ENCODE measurements around the gene COX7B2.

The COX7B2 gene

DNA sequence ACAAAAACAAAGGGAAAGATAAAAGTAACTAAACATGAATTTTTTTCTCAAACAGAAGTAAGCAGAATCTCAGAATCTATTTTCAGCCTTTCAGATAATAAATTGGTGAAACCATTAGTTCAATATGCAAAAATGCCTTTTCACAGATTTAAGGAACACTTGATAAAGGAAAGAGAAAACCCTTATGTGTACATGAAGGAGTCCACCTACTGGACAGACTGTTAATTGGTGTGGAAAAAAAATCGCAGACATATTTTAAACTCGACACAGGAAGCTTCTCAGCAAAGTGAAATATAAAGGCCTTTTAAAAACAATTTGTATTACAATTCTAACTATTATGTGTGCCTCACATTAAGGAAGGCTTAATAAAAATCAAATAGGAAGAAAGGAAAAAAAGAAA lies 22.3 kb downstream of the COX7B2 start:
- no peak for DNase-seq

DNA sequence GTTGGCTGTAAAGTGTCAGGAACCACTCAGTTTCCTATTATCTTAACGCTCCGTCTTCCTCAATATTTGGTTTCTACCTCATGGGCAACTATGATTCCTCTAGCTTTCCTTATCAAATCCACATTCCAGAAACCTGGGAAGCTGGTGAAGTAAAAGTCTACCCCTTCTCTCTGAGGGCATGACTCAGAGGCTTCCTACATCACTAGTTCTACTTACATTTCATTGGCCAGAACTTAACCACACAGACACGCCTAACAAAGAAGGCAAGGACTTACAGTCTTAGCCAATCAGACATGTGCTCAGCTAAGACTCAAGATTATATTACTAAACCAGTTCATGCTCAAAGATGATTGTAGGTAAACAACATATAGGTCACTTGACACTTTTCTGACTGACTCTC lies 30.4 kb downstream of the COX7B2 start:
- DNase-seq, result no peak

DNA sequence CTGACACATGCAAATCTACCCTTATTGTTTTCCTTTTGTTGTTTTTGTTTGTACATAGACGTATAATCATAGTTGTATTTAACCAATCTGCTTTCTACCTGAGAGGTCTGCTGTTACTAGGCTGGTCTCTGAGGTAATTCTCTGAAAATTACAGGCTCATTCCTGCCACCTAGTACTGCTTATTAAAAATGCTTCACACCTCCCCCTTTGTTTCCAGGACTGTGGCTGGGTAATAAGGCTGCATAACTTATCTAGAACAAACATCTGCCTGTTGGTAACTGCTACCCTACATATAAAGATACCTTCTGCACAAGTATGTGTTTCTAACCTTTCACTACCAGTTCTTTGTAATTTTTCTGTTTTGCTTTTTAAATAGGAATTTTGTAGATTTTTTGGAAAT lies 34.2 kb downstream of the COX7B2 start:
- DNase-seq, result no peak

DNA sequence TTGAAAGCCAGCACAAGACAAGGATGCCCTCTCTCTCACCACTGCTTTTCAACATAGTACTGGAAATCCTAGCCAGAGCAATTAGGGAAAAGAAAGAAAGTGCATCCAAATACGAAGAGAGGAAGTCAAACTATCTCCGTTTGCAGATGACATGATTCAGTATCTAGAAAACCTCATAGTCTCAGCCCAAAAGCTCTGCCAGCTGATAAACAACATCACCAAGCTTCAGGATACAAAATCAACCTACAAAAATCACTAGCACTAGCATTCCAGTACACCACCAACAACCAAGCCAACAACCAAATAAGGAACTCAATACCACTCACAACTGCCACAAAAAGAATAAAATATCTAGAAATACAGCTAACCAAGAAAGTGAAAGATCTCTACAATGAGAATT lies 38.6 kb downstream of the COX7B2 start:
- DNase-seq, result no peak

DNA sequence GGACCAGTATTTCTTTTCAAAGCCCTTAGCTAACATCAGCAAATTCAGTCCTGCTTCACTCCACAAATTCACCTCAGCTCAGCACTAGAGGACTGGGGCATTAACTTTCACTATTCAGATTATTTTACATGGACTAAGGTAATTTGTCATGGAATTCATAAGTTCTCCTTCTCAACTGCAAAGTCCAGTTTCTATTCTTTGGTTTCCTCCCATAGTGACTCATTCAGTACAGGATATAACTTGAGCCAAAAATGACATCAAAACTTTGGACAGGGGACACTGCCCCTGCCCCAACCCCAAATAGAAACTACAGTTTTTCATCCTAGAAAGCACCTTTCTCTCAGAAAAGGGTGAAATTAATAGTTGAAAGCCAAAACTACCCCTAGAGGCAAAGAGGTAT lies 52.7 kb downstream of the COX7B2 start:
- DNase-seq, result no peak

DNA sequence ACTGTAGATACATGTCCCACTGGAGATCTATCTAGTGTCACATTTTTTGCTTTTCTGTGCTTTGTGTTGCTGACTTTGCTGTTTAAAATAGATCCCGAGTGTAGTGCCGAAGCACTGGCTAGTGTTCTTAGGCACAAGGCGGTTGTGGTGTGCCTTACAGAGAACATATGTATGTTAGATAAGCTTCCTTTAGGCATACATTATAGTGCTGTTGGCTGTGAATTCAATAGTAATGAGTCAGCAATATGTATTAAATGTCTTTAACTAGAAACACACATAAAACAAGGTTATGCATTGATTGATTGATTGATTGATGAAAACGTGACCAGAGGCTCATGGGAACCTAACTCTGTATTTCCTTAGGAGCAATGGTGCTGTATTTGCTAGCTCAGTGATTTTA lies 56.2 kb downstream of the COX7B2 start:
- DNase-seq, result no peak

DNA sequence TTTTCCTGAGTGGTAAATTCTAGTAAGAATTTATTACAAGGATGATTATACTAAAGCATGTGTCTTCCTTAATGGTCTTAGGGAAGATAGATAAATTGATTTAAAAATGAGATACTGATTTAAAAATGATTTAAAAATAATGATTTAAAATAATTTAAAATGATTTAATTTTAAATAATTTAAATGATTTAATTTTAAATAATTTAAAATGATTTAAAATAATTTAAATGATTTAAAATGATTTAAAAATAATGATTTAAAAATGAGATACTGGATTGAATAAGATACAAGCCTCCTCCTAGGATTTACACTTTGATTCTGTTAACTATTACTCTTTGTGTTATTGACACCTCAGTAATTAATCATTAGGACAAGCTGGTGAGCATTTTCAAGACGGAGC lies 59.0 kb downstream of the COX7B2 start:
- no peak for DNase-seq

DNA sequence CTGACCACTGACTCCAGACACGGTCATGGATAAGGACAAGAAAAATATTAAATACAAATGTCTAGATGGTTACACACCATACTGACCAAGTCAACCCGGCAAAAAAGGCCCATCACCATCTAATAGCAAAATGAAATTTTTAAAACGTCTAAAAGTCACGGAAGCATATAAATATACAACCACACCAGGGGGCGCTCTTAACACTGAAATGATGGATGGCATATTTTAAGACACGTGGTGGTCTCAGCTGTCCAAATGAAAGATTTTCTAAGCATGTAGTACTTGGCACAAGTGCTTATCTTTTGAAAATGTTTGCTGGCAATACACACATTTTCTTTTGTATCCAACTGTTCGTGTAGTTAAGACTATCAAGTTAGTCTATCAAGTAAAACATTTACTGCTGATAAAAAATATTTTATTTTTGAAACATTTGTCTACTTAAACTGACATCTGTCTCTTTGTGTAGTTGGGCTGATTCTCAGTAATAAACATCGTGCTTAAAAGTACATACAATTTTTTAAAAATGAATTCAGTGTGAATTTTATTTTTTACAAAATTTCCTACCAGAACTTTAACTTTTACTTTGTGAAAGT lies 64.6 kb downstream of the COX7B2 start:
- DNase-seq, result peak; percentile 51

DNA sequence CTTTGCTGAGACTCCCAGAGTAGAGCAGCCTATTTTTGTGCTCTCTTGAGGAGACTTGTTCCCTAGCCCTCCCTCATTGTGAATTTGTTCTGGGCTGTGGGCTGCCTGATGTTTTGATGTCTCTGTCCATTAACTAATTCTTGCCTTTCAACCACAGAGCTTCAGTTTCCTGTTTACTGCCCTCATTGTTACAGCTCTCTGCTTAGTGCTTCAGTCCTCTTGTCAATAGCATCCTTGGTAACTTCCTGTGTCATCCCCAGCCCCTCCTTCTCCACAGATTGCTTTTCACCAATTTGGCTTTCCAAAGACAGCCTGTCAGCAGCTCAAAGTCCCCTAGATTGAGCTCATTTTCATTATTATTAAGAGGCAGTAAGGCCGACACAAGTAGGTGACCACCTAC lies 69.9 kb downstream of the COX7B2 start:
- peak; percentile 50 for DNase-seq

DNA sequence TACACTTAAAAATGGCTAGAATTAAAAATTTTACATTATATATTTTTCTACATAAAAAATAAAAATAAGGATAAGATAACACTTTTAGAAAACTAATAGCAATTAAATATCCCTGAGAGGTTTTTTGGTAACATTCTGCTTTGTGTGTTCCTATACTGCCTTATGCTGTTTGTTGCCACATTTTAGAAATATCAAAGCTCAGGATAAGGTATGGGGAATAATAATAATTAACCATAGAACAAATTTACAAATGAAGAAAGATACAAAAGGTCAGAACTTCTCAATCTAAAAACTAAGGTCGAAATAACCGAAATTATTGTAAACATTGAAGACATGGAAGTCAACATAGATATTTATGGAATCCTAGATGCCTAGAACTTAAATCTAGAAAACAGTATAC lies 71.4 kb downstream of the COX7B2 start:
- DNase-seq, result no peak

DNA sequence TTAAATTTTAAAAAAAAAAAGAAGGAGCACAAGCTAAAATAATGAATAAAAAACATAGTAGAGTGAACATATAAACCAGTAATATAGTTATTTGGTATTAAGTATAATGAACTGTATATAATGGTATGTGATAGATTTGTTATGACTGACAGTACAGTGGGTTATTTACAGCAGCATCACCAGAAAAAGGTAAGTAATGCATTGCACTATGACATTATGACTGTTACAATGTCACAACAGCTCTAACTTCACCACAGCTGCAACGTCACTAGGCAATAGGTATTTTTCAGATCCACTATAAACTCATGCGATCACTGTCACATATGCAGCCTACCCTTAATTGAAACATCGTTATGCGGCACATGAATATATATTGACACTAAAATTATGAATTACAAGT lies 72.5 kb downstream of the COX7B2 start:
- DNase-seq, result no peak

DNA sequence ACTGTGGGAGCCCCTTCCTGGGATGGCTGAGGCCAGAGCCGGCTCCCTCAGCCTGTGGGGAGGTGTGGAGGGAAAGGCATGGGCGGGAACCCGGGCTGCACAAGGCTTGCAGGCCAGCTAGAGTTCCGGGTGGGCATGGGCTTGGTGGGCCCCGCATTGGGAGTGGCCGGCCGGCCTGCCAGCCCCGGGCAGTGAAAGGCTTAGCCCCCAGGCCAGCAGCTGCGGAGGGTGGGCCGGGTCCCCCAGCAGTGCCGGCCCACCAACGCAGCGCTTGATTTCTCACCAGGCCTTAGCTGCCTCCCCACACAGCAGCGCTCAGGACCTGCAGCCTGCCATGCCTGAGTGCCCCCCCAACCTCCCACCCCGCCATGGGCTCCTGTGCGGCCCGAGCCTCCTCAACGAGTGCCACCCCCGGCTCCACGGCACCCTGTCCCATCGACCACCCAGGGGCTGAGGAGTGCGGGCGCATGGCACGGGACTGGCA lies 78.0 kb downstream of the COX7B2 start:
- no peak for DNase-seq

DNA sequence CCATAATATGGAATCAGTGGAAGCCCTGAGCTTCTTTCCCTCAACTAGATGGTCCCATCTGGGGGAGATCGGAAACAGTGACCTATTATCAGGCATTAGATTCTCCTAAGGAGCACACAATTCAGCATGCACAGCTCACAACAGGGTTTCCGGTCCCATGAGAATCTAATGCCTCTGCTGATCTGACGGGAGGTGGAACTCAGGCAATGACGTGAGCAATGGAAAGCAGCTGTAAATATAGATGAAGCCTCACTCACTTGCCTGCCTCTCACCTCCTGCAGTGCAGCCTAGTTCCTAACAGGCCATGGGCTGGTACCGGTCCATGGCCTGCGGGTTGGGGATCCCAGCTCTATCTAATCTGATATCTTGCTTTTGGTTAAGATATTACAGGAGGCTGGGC lies 88.9 kb downstream of the COX7B2 start:
- no peak for DNase-seq

DNA sequence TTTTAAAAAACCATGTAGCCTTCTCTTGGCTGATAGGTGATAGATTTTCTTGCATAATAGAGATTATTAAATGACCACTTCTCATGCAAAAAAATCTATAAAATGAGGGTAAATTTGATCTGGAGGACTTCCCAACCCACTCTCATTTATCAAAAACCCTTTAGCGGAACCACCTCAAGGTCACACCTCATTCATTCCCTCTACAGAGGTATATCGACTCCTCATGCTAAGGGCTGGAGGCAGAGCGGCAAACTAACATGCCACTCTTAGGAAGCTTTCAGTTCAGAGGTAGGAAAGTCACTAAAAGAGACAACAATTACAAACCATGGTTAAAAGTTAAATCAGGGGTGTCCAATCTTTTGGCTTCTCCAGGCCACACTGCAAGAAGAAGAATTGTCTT lies 90.0 kb downstream of the COX7B2 start:
- DNase-seq, result no peak

DNA sequence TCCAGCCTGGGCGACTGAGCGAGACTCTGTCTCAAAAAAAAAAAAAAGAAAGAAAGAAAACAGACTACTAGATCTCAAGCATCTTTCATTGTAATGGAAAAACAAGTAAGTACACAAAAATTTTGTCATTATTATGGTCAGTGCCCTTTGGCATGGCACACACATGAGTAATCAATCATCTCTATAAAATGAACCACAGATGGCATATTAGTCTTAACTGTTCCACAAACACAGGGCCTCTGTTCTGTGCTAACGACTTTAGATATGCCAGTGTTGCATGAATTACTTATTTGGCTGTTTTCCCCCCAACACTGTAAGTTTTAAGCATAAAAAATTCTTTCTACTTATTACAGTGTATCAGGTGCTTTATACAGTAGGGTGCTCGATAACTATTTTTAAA lies 90.4 kb downstream of the COX7B2 start:
- no peak for DNase-seq

DNA sequence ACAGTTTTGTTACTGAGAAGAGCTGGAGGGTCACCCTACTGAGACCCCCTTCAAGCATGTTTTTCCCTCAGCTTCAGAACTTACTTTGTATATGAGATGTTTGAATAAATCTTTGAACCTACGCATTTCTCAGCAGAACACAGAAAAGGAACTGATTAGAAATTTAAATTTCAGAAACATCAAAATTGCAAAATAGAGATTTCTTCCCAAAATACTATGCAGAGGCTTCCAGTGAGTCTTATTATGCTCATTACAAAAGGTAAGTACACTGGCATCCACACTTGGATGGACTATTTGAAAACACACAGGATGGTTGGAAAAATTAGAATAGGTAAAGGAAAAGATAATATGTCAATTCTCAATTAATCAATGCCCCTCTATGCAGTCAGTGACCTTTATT lies 91.2 kb downstream of the COX7B2 start:
- DNase-seq, result no peak

DNA sequence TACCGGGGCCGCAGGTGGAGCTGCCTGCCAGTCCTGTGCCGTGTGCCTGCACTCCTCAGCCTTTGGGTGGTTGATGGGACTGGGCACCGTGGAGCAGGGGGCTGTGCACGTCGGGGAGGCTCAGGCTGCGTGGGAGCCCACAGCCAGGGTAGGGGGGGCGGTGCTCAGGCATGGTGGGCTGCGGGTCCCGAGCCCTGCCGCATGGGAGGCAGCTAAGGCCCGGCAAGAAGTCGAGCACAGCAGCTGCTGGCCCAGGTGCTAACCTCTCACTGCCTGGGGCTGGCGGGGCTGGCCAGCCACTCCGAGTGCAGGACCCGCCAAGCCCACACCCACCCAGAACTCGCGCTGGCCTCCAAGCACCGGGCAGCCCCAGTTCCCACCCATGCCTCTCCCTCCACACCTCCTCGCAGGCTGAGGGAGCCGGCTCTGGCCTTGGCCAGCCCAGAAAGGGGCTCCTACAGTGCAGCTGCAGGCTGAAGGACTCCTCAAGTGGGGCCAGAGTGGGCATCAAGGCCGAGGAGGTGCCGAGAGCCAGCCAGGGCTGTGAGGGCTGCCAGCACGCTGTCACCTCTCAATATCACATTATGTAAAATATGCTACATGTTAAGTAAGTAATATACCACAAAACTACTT lies 104.1 kb downstream of the COX7B2 start:
- DNase-seq, result no peak

DNA sequence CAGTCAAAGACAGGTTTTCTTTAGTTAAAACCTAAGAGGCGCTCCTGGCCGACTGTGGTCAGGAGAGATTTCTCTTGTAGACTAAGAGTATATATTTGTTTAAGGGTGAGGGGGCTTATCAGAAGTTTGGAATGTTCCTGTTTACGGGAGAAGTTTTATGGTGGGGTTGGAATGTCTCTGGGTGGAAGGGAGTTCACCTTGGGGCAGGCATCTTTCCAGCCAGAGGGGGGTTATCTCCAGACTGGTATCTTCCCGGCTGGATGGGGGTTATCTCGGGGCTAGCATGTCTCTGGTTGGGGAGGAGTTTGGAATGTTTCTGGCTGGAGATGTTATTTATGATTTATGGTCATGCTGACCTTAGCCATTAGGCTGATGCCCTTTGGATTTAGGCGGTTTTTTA lies 116.0 kb downstream of the COX7B2 start:
- DNase-seq, result no peak

DNA sequence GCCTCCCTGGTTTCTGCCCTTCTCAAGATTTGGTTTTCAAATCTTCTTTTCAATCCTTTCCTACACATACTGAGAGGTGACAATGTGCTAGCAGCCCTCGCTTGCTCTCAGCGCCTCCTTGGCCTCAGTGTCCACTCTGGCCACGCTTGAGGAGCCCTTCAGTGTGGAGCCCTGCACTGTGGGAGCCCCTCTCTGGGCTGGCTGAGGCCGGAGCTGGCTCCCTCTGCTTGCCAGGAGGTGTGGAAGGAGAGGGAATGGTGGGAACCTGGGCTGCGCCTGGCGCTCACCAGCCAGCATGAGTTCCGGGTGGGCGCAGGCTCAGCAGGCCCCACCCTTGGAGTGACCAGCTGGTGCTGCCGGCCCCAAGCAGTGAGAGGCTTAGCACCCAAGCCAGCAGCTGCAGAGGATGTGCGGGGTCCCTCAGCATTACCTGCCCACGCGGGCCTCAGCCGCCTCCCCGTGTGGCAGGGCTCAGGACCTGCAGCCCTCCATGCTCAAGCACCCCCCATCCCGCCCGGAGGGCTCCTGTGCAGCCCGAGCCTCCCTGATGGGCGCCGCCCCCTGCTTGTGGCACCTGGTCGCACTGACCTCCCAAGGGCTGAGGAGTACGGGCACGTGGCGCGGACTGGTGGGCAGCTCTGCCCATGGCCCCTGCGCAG lies 127.5 kb downstream of the COX7B2 start:
- DNase-seq, result no peak

DNA sequence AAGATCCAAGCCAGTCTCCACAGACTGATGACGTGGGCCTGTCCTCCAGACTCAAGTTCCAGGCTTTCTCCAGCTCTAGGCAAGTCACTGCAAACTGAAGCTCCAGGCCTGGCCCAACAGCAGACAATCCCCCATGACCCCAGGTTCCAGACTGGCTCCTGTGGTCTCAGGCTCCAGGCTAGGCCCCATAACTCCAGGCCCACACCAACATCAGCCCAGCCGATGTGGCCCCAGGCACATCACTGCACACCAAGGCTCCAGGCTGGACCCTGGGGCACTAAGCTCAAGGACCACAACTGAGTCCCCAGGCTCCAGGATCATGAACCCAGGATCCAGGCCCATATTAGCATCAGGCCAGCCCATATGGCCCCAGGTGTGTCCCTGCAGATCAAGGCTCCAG lies 143.6 kb downstream of the COX7B2 start:
- no peak for DNase-seq

DNA sequence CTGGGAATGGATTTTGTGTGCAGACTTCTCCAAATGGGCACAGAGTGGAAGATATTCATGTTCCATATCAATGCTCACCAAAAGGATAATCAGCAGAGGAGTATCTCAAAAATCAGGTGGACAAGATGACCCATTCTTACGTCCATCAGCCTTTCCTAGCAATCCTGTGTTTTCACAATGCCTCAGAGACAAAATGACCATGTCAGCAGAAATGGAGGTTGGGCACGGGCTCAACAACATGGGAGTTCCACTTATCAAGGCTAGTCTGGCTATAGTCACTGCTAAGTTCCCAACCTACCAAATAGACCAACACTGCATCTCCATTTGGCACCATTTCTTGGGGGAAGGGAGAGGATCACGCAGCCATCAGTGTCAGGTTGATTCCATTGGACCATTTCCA lies 179.0 kb downstream of the COX7B2 start:
- no peak for DNase-seq

DNA sequence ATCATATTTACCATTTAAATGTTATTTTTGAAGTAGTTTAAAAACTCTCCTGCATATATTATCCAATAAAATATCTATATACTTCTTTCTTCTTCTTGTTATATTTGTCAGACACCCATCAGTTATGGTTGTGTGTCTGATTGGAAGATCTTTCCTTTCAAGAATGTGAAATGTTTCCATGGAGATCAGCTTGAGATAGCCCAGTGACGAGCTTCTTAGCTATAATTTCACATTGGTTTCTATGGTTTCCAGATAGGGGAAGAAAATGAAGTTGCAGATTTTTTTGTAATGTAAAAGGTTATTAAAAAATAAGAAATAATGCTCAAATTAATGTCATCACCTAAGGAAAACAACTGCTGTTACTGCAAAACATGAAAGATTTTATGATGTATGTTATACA lies 189.0 kb downstream of the COX7B2 start:
- no peak for DNase-seq

DNA sequence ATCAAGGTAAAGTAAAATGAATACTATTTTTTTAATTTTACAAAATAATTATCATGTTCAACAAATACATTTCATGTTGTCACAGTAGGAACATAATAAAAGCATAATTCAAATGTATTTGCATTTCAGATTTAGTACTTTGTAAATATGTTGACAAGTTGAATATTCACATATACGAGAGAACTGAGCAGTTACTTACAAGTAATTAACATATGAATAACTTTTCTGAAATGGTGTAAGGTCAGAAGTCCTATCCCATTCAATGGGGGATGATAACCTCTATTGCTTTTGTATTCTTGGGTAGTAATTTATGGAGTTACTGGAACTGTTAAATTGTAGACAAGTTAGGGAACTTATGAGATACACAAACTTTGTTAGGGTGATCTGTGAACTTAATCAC lies 191.1 kb downstream of the COX7B2 start:
- no peak for DNase-seq

DNA sequence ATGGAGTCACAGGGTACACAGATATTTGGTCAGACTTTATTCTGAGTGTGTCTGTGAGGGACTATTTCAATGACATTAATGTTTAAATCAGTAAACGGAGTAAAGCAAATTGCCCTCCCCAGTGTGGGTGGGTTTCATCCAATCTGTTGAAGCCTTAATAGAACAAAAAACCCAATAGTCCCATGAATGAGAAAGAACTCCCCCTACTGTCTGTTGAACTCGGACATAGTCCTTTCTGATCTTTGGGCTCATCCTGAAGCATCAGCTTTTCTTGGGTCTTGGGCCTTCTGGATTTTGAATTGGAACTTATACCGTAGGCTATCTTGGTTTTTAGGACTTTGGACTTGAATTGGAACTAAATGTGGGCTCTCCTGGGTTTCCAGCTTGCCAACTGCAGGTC lies 193.6 kb downstream of the COX7B2 start:
- no peak for DNase-seq

DNA sequence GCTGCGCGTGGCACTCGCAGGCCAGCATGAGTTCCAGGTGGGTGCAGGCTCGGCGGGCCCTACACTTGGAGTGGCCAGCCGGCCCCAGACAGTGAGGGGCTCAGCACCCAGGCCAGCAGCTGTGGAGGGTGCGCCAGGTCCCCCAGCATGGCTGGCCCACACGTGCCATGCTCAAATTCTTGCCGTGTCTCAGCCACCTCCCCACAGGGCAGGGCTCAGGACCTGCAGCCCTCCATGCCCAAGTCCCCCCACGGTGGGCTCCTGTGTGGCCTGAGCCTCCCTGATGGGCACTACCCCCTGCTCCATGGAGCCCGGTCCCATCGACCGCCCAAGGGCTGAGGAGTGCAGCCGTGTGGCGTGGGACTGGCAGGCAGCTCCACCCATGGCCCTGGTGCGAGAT lies 210.2 kb downstream of the COX7B2 start:
- no peak for DNase-seq

Data from islet precursor cell (in vitro differentiated cells).